ENCODE measurements around the gene ANKRD55. TPM values are rescaled to one million over a fixed set of nuclear protein-coding genes. Genes with fewer than 3 reads are reported as not detected.

The ANKRD55 gene
- total RNA-seq, 1 donor from 2014 or later: not detected

DNA sequence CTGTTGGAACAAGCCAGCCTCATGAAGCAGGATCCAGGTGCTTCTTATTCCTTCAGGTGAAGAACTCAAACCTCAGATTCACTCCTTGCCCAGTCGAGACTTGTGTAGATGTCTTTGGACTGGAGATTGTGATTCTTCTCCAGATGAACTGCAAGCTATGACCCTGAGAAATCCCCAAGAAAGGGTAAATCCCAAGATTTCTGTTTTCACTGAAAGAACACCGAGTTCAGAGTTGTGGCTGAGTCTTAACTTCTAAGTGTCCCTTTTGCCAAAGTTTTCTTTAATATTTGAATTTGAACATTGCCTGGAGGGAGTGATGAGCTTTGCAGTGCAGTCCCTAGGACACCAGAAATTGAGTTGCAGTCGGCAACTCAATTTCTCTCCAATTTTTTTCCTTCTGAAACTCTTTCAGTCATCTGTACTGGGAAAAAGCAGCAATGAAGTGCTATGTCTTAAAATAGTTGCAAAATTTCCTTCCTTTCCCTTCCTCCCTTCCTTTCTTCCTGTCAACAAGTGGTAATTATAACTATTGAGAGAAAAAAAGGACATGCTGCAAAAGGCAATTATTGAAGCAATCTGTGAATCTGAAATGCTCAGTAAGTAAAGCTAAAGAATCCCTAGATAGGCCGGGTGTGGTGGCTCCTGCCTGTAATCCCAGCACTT is 56.1 kb downstream of the ANKRD55 start:
- Histone ChIP-seq H3K27me3 (no peaks in the 10 kb centered on the region), H3K79me2 (ENCODE audit: low read depth) (no peaks in the 10 kb centered on the region), H2AFZ (replicated peaks) (no peak overlapping the region), H3K4me3 (no peak overlapping the region), H3K27ac (no peak overlapping the region), H3K4me2 (no peak overlapping the region), H3K9ac (no peak overlapping the region), H3F3A (ENCODE audit: low read depth) (no peaks in the 10 kb centered on the region), H4K20me1 (ENCODE audit: low read depth) (no peaks in the 10 kb centered on the region), H3K4me1 (peaks cover 9% of the 10 kb centered on the region), H3K9me3 (ENCODE audit: low read depth) (no peaks in the 10 kb centered on the region), H3K36me3 (no peaks in the 10 kb centered on the region)
- peaks cover 3% of the 10 kb centered on the region for H3K27me3 Mint-ChIP-seq (ENCODE audit: insufficient read depth, low read depth)
- peaks cover 10% of the 10 kb centered on the region for H3K4me1 Mint-ChIP-seq
- H3K36me3 Mint-ChIP-seq: no peaks in the 10 kb centered on the region
- no peak overlapping the region for H3K27ac Mint-ChIP-seq
- TF ChIP-seq EZH2 (IDR thresholded peaks at IDR 0.05): no peak
- TF ChIP-seq EZH2phosphoT487 (IDR thresholded peaks at IDR 0.05): no peak
- TF ChIP-seq, protein P1, sequence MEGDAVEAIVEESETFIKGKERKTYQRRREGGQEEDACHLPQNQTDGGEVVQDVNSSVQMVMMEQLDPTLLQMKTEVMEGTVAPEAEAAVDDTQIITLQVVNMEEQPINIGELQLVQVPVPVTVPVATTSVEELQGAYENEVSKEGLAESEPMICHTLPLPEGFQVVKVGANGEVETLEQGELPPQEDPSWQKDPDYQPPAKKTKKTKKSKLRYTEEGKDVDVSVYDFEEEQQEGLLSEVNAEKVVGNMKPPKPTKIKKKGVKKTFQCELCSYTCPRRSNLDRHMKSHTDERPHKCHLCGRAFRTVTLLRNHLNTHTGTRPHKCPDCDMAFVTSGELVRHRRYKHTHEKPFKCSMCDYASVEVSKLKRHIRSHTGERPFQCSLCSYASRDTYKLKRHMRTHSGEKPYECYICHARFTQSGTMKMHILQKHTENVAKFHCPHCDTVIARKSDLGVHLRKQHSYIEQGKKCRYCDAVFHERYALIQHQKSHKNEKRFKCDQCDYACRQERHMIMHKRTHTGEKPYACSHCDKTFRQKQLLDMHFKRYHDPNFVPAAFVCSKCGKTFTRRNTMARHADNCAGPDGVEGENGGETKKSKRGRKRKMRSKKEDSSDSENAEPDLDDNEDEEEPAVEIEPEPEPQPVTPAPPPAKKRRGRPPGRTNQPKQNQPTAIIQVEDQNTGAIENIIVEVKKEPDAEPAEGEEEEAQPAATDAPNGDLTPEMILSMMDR (IDR thresholded peaks at IDR 0.05): no peak
- DNase-seq (ENCODE audit: low spot score): no peak
- H3K4me3 Mint-ChIP-seq: no peak overlapping the region
- H3K9me3 Mint-ChIP-seq: no peaks in the 10 kb centered on the region

DNA sequence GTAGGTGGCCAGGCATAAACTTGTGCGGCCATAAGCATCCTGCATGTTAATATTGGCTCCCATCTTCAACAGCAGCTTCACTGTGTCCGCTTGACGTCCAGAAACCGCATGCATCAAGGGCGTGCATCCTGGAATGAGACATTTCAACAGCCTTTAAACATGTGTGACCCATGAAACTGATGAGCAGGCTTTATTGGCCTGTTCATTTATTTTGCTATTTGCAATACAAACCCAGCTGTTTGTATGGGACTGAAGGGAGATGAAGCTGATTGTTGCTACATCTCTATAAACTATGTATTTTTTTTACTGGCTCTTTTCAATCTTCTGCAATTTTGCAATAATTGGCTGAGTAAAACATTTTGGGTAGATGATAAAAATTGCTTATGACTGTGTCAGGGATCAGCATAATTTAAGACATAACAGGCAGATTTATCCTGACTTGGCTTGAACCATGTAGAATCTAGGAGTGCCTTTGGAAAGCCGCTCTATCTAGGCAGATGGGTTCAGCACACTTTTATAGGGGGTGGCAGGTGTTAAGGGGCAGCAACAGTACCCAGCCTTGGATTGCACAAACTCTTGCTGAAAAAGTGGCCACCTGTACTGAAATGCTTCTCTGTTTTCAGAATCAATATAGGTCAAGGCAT is 56.9 kb downstream of the ANKRD55 start:
- Histone ChIP-seq H3K9ac (no peak overlapping the region), H3K9me3 (ENCODE audit: low read depth) (no peaks in the 10 kb centered on the region), H3K27ac (no peak overlapping the region), H4K20me1 (ENCODE audit: low read depth) (no peaks in the 10 kb centered on the region), H3F3A (ENCODE audit: low read depth) (no peaks in the 10 kb centered on the region), H3K4me3 (no peak overlapping the region), H3K79me2 (ENCODE audit: low read depth) (no peaks in the 10 kb centered on the region), H2AFZ (replicated peaks) (no peak overlapping the region), H3K36me3 (no peaks in the 10 kb centered on the region), H3K27me3 (no peaks in the 10 kb centered on the region), H3K4me2 (no peak overlapping the region), H3K4me1 (peaks cover 9% of the 10 kb centered on the region)
- no peak overlapping the region for H3K27ac Mint-ChIP-seq
- TF ChIP-seq EZH2phosphoT487 (IDR thresholded peaks at IDR 0.05) (no peak), EZH2 (IDR thresholded peaks at IDR 0.05) (no peak)
- peaks cover 10% of the 10 kb centered on the region for H3K4me1 Mint-ChIP-seq
- H3K9me3 Mint-ChIP-seq: no peaks in the 10 kb centered on the region
- peaks cover 3% of the 10 kb centered on the region for H3K27me3 Mint-ChIP-seq (ENCODE audit: insufficient read depth, low read depth)
- no peak overlapping the region for H3K4me3 Mint-ChIP-seq
- no peak for DNase-seq (ENCODE audit: low spot score)
- H3K36me3 Mint-ChIP-seq: no peaks in the 10 kb centered on the region

DNA sequence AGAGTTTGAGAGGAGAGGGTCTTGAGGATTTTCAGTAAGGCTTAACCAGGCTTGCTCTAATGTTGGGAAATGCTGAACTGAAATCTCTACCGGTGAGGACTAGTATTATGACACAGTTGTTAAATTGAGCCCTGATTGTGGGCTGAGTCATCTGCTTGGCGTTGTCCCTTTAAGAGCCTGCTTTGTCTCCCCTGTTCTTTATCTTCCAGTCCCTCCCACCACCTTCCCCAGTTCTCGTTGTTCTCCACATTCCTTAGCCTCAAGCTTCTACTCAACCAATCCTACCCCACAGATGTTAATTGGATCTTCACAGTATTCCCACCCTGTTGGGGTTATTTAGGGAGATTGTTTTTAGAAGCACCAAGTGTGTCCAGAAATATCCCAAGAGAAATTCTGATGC is 57.6 kb downstream of the ANKRD55 start:
- H3K27ac Mint-ChIP-seq: no peak overlapping the region
- no peak overlapping the region for H3K4me2 ChIP-seq

More for the DNA sequence above, 57.6 kb downstream of the ANKRD55 start:
- Mint-ChIP-seq H3K36me3 (no peaks in the 10 kb centered on the region), H3K4me3 (no peak overlapping the region), H3K9me3 (no peaks in the 10 kb centered on the region), H3K4me1 (peaks cover 10% of the 10 kb centered on the region), H3K27me3 (ENCODE audit: insufficient read depth, low read depth) (peaks cover 3% of the 10 kb centered on the region)
- no peaks in the 10 kb centered on the region for H3K9me3 ChIP-seq (ENCODE audit: low read depth)
- peak overlapping the region; percentile 1 for H2AFZ ChIP-seq (replicated peaks)
- DNase-seq (ENCODE audit: low spot score): peak; percentile 56
- H3K9ac ChIP-seq: no peak overlapping the region
- H3K27me3 ChIP-seq: no peaks in the 10 kb centered on the region
- H3F3A ChIP-seq (ENCODE audit: low read depth): no peaks in the 10 kb centered on the region
- H3K27ac ChIP-seq: no peak overlapping the region
- no peaks in the 10 kb centered on the region for H4K20me1 ChIP-seq (ENCODE audit: low read depth)
- H3K36me3 ChIP-seq: no peaks in the 10 kb centered on the region
- no peaks in the 10 kb centered on the region for H3K79me2 ChIP-seq (ENCODE audit: low read depth)
- TF ChIP-seq, protein P1 (IDR thresholded peaks at IDR 0.05): no peak
- no peak for TF ChIP-seq EZH2phosphoT487 (IDR thresholded peaks at IDR 0.05)
- no peak for TF ChIP-seq EZH2 (IDR thresholded peaks at IDR 0.05)
- peaks cover 9% of the 10 kb centered on the region for H3K4me1 ChIP-seq
- no peak overlapping the region for H3K4me3 ChIP-seq

Data from neural progenitor cell (in vitro differentiated cells).